HG03039 (cell line): ENCODE measurements around the gene SPDYE9.
"Not testable (repeated sequence)": the region's sequence is repeated elsewhere in the genome, so short reads cannot be mapped to it uniquely, and the experiment has no call there.

Source experiments
- ATAC-seq: cut with Tn5 transposase; IDR thresholded peaks from one replicate; pipeline ENCODE4 v1.9.1; 2021; ENCODE audit warnings: mild to moderate bottlenecking, moderate library complexity; ENCODE audit not compliant: unreplicated experiment

The SPDYE9 gene

DNA sequence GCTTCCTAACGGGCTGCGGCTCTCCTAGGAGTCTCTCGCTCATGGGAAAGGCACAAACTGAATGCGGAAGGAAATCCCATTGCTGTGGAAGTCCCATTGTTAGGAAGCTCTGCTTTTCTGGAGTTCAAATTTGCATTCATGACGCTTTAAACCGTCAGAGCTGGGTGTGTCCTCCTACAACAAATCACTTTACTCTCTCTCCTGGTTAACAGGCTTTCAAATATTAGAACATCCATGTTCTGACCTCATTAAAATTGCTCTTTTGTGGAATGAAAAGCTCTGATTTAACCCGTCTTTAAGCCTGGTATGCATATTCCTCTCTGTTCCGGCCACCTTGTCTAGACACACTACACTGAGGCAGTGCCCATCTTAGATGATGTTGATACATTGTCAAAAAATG is at the start of gene SPDYE9:
Gene SPDYE9, minus strand, starts transcription at position 101 of the 400 bp plus-strand sequence. CDS start 1,800 bp downstream, outside the sequence.
- ATAC-seq, result not testable (repeated sequence)

DNA sequence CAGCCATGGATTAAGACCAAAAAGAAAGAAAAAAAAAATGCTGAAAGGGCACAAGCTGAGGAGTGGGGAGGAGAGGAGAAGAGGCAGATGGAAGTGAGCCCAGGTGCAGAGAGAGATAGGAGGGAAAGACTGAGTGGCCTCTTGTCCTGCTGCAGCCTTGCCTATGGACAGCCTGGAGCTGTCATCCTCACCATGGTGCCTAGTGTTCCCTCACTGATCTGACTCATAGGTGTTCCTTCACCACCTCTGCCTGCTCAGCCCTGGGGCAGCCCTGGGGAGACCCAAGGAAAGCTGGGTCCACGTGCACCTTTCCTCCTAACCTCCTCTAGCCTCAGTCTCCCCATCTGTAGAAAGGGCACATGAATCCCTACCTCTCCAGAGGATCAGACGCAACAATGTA is 49.0 kb upstream of the SPDYE9 start:
- not testable (repeated sequence) for ATAC-seq

GRCh38 chr7:73132651-73133217 is 46.9 kb upstream of the SPDYE9 start:
- not testable (repeated sequence) for ATAC-seq

DNA sequence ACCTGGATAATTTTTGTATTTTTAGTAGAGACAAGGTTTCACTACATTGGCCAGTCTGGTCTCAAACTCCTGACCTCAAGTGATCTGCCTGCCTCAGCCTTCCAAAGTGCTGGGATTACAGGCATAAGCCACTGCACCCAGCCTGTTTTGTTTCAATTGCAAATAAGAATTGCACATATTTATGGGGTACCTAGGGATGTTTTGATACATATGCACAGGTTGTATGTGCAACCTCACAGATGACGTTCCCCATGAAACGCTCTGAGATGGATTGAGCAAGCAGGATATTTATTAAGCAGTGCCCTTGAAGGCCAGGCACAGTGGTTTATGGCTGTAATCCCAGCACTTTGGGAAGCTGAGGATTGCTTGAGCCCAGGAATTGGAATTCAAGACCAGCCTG is 44.8 kb upstream of the SPDYE9 start:
- not testable (repeated sequence) for ATAC-seq

DNA sequence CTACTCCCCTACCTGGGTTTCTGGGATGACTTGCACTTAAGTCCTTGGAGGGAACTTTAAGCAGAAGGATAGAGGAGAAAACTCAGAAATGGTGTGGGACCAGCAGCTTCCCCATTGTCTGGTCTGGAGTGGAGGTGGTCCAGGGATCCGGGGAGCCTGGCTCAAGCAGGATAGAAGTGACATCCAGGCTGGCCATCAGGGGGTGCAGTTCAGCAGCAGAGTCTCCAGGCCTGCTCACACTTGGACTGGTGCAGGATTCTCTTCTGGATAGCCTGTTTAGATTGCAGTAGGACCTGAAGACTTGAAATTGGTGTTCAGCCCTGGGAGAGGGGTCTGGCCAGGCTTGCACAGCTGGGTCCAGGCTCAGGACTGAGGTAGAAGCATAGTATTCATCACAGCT is 38.3 kb upstream of the SPDYE9 start:
- not testable (repeated sequence) for ATAC-seq

- not testable (repeated sequence) for ATAC-seq
These were observed 37.1 kb upstream of the SPDYE9 start for GRCh38 chr7:73122778-73123447.

GRCh38 chr7:73118155-73118554 is 32.3 kb upstream of the SPDYE9 start:
- not testable (repeated sequence) for ATAC-seq

DNA sequence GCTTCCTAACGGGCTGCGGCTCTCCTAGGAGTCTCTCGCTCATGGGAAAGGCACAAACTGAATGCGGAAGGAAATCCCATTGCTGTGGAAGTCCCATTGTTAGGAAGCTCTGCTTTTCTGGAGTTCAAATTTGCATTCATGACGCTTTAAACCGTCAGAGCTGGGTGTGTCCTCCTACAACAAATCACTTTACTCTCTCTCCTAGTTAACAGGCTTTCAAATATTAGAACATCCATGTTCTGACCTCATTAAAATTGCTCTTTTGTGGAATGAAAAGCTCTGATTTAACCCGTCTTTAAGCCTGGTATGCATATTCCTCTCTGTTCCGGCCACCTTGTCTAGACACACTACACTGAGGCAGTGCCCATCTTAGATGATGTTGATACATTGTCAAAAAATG is 28.0 kb downstream of the SPDYE9 start, which contains the start of gene SPDYE11:
Gene SPDYE11, minus strand, starts transcription at position 101 of the 400 bp plus-strand sequence. CDS start 1,800 bp downstream, outside the sequence.
- ATAC-seq, result not testable (repeated sequence)

DNA sequence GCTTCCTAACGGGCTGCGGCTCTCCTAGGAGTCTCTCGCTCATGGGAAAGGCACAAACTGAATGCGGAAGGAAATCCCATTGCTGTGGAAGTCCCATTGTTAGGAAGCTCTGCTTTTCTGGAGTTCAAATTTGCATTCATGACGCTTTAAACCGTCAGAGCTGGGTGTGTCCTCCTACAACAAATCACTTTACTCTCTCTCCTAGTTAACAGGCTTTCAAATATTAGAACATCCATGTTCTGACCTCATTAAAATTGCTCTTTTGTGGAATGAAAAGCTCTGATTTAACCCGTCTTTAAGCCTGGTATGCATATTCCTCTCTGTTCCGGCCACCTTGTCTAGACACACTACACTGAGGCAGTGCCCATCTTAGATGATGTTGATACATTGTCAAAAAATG is 56.2 kb downstream of the SPDYE9 start, which contains the start of gene SPDYE8:
Gene SPDYE8, minus strand, starts transcription at position 101 of the 400 bp plus-strand sequence. CDS start 1,800 bp downstream, outside the sequence.
- ATAC-seq, result not testable (repeated sequence)
